ENCODE data around the gene PKN3. TPM values are rescaled to one million over a fixed set of nuclear protein-coding genes. Genes with fewer than 3 reads are reported as not detected.
"Not testable (repeated sequence)": the region's sequence is repeated elsewhere in the genome, so short reads cannot be mapped to it uniquely, and the experiment has no call there.

The PKN3 gene
- total RNA-seq, 2 experiments from 2014 or later, result 7.4 to 9.6 TPM

DNA sequence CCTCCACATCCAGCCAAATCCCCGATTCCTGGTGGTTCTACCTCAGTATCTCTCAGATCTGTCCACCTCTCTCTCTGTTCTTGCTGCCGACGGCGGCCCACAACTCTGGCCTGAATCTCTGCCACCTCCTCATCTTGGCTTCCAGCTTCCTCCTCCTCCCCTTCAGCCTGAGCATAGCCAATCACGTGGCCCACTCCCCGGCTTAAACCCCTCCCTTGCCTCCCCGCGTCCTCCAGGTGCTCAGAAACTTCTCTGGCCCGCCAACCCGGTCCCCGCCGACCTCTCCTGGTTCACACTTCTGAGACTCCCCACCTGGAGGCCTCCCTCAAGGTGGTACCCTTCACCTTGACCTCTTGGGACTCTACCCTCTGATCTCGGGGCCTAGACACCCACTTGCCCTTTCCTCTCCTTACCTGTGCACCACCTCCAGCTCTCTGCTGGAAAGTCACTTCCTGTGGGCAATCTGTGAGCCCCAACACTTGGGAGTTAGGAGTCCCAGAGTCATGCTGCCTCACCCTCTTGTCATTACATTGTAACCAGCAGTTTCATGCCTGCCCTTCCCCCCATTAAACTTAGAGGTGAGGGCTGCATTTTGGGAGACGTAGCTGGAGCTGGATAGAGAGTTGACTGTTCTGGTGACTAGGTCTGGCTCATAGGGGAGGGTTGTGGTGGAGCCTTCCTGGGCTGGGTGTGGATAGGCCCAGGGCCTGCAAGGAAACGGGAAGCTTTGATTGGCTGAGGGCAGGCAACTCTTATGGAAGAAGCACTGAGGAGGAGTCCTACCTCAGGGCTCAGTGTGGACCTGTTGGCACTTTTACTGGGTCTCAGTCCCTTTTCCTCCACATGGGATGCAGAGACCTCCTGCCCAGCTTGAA is 17.7 kb upstream of the PKN3 start:
- Mint-ChIP-seq H3K27me3 (no peaks in the 10 kb centered on the region), H3K4me3 (peak overlapping the region; percentile 100), H3K9me3 (no peaks in the 10 kb centered on the region), H3K36me3 (peaks cover 7% of the 10 kb centered on the region), H3K4me1 (peaks cover 44% of the 10 kb centered on the region), H3K27ac (peak overlapping the region; percentile 99)
- POLR2A ChIA-PET, result interaction anchor here (0.6 to 2.9 kb wide), 19 partner anchors 8 to 198 kb away, joined by 3 to 15 read pairs (median 5); partner anchors contain the start of genes DYNC2I2, ENDOG, PKN3 and SPTAN1
- ATAC-seq (ENCODE audit: low read depth) (peak; percentile 50), DNase-seq (peak; percentile 76)

GRCh38 chr9:128685636-128686489 is 16.4 kb upstream of the PKN3 start:
- ATAC-seq (ENCODE audit: low read depth), result peak; percentile 15
- Mint-ChIP-seq H3K9me3 (no peaks in the 10 kb centered on the region), H3K36me3 (peaks cover 11% of the 10 kb centered on the region), H3K27ac (peak overlapping the region; percentile 99), H3K27me3 (no peaks in the 10 kb centered on the region), H3K4me1 (peaks cover 47% of the 10 kb centered on the region), H3K4me3 (peak overlapping the region; percentile 100)
- POLR2A ChIA-PET, result interaction anchor here (0.6 to 2.9 kb wide), 2 partner anchors 25 to 28 kb away, joined by 4 to 15 read pairs; partner anchors contain the start of gene DYNC2I2
- peak; percentile 53 for DNase-seq

GRCh38 chr9:128687453-128687852 is 14.8 kb upstream of the PKN3 start:
- ATAC-seq (ENCODE audit: low read depth), result no peak
- Mint-ChIP-seq H3K4me3 (peak overlapping the region; percentile 40), H3K4me1 (peaks cover 54% of the 10 kb centered on the region), H3K27ac (peak overlapping the region; percentile 63), H3K36me3 (peaks cover 17% of the 10 kb centered on the region), H3K9me3 (no peaks in the 10 kb centered on the region), H3K27me3 (no peaks in the 10 kb centered on the region)
- POLR2A ChIA-PET, result interaction anchor here (0.7 to 2.3 kb wide), 3 partner anchors 10 to 713 kb away, joined by 3 to 10 read pairs (median 4); partner anchors contain the start of gene DYNC2I2
- DNase-seq, result no peak

- POLR2A ChIA-PET, result interaction anchor here (0.5 to 2.5 kb wide), 14 partner anchors 9 to 184 kb away, joined by 3 to 13 read pairs (median 5); partner anchors contain the start of genes DYNC2I2, ENDOG, GLE1 and PKN3
- Mint-ChIP-seq H3K27ac (peak within 1 kb of the TSS; percentile 96), H3K36me3 (peaks cover 23% of the 10 kb centered on the region), H3K4me3 (peak within 1 kb of the TSS; percentile 74), H3K4me1 (peaks cover 56% of the 10 kb centered on the region), H3K9me3 (no peaks in the 10 kb centered on the region), H3K27me3 (no peaks in the 10 kb centered on the region)
- DNase-seq (peak; percentile 98), ATAC-seq (ENCODE audit: low read depth) (peak; percentile 83)
Measured at GRCh38 chr9:128688501-128689292, 13.6 kb upstream of the PKN3 start, which contains the start of gene SET. TSS of gene SET (plus strand) at chr9:128689222. CDS start at chr9:128689583, 361 bp downstream.

GRCh38 chr9:128689293-128689774 is 13.0 kb upstream of the PKN3 start:
- peaks cover 56% of the 10 kb centered on the region for H3K4me1 Mint-ChIP-seq
- H3K27ac Mint-ChIP-seq, result peak overlapping the region; percentile 47
- no peaks in the 10 kb centered on the region for H3K27me3 Mint-ChIP-seq
- POLR2A ChIA-PET, result interaction anchor here (0.5 to 2.5 kb wide), 16 partner anchors 8 to 184 kb away, joined by 3 to 13 read pairs (median 5); partner anchors contain the start of genes DYNC2I2, ENDOG, GLE1 and PKN3
- peak; percentile 2 for ATAC-seq (ENCODE audit: low read depth)
- H3K4me3 Mint-ChIP-seq, result peak overlapping the region; percentile 61
- no peaks in the 10 kb centered on the region for H3K9me3 Mint-ChIP-seq
- no peak for DNase-seq
- peaks cover 23% of the 10 kb centered on the region for H3K36me3 Mint-ChIP-seq

GRCh38 chr9:128689820-128690683 is 12.3 kb upstream of the PKN3 start:
- ATAC-seq (ENCODE audit: low read depth), result no peak
- H3K4me3 Mint-ChIP-seq, result peak overlapping the region; percentile 100
- H3K36me3 Mint-ChIP-seq, result peaks cover 26% of the 10 kb centered on the region
- POLR2A ChIA-PET, result interaction anchor here (0.6 to 2.5 kb wide), 18 partner anchors 7 to 331 kb away, joined by 3 to 13 read pairs (median 4); partner anchors contain the start of genes DYNC2I2, ENDOG, GLE1 and PKN3
- H3K27me3 Mint-ChIP-seq, result no peaks in the 10 kb centered on the region
- H3K27ac Mint-ChIP-seq, result peak overlapping the region; percentile 99
- no peaks in the 10 kb centered on the region for H3K9me3 Mint-ChIP-seq
- peak; percentile 64 for DNase-seq
- H3K4me1 Mint-ChIP-seq, result peaks cover 50% of the 10 kb centered on the region

DNA sequence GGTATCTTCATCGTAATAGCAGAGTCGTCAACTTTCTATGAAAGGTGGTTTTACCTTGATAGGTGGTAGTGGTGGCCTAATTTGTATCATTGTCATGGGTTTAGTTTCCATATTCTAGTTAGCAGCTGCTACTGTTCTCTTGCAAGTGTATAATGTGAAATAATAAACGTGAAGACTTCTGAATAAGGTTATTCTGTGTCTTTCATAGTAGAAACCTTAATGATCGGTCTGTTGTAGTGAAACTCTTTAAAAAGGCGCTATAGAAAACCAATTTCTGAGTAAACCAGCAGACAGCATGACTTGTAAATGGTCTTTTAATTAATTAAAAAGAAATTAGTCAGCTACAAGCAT is 11.6 kb upstream of the PKN3 start:
- POLR2A ChIA-PET, result interaction anchor here (0.5 to 2.5 kb wide), 11 partner anchors 9 to 331 kb away, joined by 3 to 13 read pairs (median 5); partner anchors contain the start of genes ENDOG, PKN3 and ZDHHC12
- DNase-seq (no peak), ATAC-seq (ENCODE audit: low read depth) (no peak)
- H3K27me3 Mint-ChIP-seq, result no peaks in the 10 kb centered on the region
- H3K9me3 Mint-ChIP-seq, result no peaks in the 10 kb centered on the region
- H3K4me1 Mint-ChIP-seq, result peaks cover 45% of the 10 kb centered on the region
- peaks cover 27% of the 10 kb centered on the region for H3K36me3 Mint-ChIP-seq
- H3K4me3 Mint-ChIP-seq, result peak overlapping the region; percentile 100
- H3K27ac Mint-ChIP-seq, result peak overlapping the region; percentile 99

GRCh38 chr9:128693738-128694137 is 8.6 kb upstream of the PKN3 start:
- Mint-ChIP-seq H3K4me1 (peaks cover 22% of the 10 kb centered on the region), H3K36me3 (peaks cover 31% of the 10 kb centered on the region), H3K27ac (peak overlapping the region; percentile 30)
- POLR2A ChIA-PET, result interaction anchor here (1.4 to 1.5 kb wide), 2 partner anchors 9 kb away, joined by 4 to 5 read pairs; partner anchors contain the start of gene PKN3
- not testable (repeated sequence) for ATAC-seq (ENCODE audit: low read depth); H3K9me3 Mint-ChIP-seq; DNase-seq; H3K4me3 Mint-ChIP-seq; H3K27me3 Mint-ChIP-seq

DNA sequence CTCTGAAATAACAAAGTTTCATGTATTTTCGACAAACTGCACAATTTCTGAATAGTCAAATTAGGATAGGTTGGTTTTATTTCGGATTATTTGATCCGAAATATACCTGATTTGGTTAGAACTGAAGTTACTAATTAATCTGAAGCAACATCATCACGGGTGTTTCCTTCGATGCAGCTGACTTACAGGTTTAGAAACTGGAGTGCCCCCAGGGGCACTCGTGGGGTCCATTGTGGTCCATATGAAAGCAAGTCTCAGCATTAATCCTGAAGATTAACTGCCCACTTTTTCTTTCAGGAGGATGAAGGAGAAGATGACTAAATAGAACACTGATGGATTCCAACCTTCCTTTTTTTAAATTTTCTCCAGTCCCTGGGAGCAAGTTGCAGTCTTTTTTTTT is 8.0 kb upstream of the PKN3 start:
- no peaks in the 10 kb centered on the region for H3K9me3 Mint-ChIP-seq
- DNase-seq, result no peak
- no peak overlapping the region for H3K27ac Mint-ChIP-seq
- POLR2A ChIA-PET, result interaction anchor here (0.7 to 1.4 kb wide), 3 partner anchors 8 to 228 kb away, joined by 3 to 7 read pairs (median 5); partner anchors contain the start of gene PKN3
- no peak overlapping the region for H3K4me3 Mint-ChIP-seq
- ATAC-seq (ENCODE audit: low read depth), result no peak
- H3K36me3 Mint-ChIP-seq, result peaks cover 31% of the 10 kb centered on the region
- peaks cover 22% of the 10 kb centered on the region for H3K4me1 Mint-ChIP-seq
- no peaks in the 10 kb centered on the region for H3K27me3 Mint-ChIP-seq

DNA sequence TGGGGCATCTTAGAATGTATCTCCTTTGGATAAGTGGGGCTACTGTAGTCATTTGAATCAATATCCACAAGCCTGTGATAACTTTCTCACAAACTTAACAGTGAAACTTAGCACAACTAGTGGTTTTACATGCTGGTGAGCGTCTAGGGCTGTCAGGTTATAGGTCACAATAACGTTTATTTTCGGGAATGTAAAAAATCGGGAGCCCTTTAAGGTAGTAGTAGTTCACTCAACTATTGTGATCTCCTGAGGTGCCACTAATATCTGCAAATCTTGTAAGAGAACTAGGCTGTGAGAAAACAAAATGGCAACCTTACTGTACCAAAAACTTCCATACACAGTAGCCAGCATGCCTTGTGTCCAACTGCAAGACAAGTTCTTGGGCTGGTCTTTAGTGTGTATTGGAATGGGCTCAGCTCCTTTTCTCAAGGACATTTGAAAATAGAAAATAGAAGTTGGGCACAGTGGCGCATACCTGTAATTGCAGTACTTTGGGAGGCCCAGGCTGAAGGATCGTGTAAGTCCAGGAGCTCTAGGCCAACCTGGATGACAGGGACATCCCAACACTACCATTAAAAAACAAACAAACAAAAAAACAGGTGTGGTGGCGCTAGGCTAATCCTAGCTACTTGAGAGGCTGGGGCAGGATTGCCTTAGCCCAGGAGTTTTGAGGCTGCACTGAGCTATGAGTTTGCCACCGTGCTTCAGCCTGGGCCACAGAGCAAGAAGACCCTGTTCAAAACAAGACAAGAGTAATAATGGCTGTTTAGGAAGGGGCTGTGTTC is 5.2 kb upstream of the PKN3 start:
- POLR2A ChIA-PET, result interaction anchor here (0.7 to 2.5 kb wide), 5 partner anchors 8 to 30 kb away, joined by 4 to 10 read pairs (median 9); partner anchors contain the start of genes SET and ZDHHC12
- H3K27ac Mint-ChIP-seq, result no peak overlapping the region
- H3K4me1 Mint-ChIP-seq, result peaks cover 16% of the 10 kb centered on the region
- DNase-seq (no peak), ATAC-seq (ENCODE audit: low read depth) (no peak)
- no peaks in the 10 kb centered on the region for H3K27me3 Mint-ChIP-seq
- no peak overlapping the region for H3K4me3 Mint-ChIP-seq
- no peaks in the 10 kb centered on the region for H3K9me3 Mint-ChIP-seq
- H3K36me3 Mint-ChIP-seq, result peaks cover 18% of the 10 kb centered on the region
